H9 (cell line): ENCODE results near the gene GCNT1. TPM values are rescaled to one million over a fixed set of nuclear protein-coding genes. Genes with fewer than 3 reads are reported as not detected.

Source experiments
- DNase-seq: peaks from one replicate; pipeline ENCODE4 v3.0.0-alpha.2; 2017
- H2AFZ ChIP-seq: one replicate; pipeline ENCODE4 v1.6.1; 2013; ENCODE audit warnings: mild to moderate bottlenecking, low read length, control low read depth, moderate library complexity
- H2AK5ac ChIP-seq: 2 replicates; pipeline ENCODE4 v1.6.1; 2013; ENCODE audit warnings: low read length, control low read depth, mixed read lengths; ENCODE audit not compliant: insufficient read length
- H2BK120ac ChIP-seq: one replicate; pipeline ENCODE4 v1.6.1; 2013; ENCODE audit warnings: low read depth, mild to moderate bottlenecking, low read length, control low read depth, inconsistent platforms; ENCODE audit not compliant: poor library complexity, severe bottlenecking
- H2BK12ac ChIP-seq: 2 replicates; pipeline ENCODE4 v1.6.1; 2013; ENCODE audit warnings: low read length, control low read depth, mixed read lengths, low read depth; ENCODE audit not compliant: insufficient read length
- H2BK15ac ChIP-seq: 2 replicates; pipeline ENCODE4 v1.6.1; 2013; ENCODE audit warnings: low read depth, low read length, control low read depth
- H2BK20ac ChIP-seq: one replicate; pipeline ENCODE4 v1.6.1; 2013; ENCODE audit warnings: low read depth, mild to moderate bottlenecking, low read length, control low read depth, inconsistent platforms; ENCODE audit not compliant: poor library complexity, severe bottlenecking
- H2BK5ac ChIP-seq: 2 replicates; pipeline ENCODE4 v1.6.1; 2013; ENCODE audit warnings: low read length, control low read depth, mixed read lengths; ENCODE audit not compliant: insufficient read length
- H3K14ac ChIP-seq: 2 replicates; pipeline ENCODE4 v1.6.1; 2013; ENCODE audit warnings: low read length, control low read depth; ENCODE audit not compliant: insufficient read depth
- H3K18ac ChIP-seq: 2 replicates; pipeline ENCODE4 v1.6.1; 2013; ENCODE audit warnings: low read depth, mild to moderate bottlenecking, mixed read lengths, low read length, control low read depth; ENCODE audit not compliant: insufficient read length
- H3K23ac ChIP-seq: 2 replicates; pipeline ENCODE4 v1.6.1; 2013; ENCODE audit warnings: low read length, control low read depth, mixed read lengths, low read depth; ENCODE audit not compliant: insufficient read length
- H3K23me2 ChIP-seq: 2 replicates; pipeline ENCODE4 v1.6.1; 2013; ENCODE audit warnings: low read depth, mild to moderate bottlenecking, mixed read lengths, low read length, control low read depth; ENCODE audit not compliant: insufficient read length, poor library complexity, severe bottlenecking
- H3K27ac ChIP-seq: 2 replicates; pipeline ENCODE4 v1.5.1; 2013; ENCODE audit warnings: low read length, control low read depth, mixed read lengths, low read depth; ENCODE audit not compliant: insufficient read length
- H3K27me3 ChIP-seq: 2 replicates; pipeline ENCODE4 v1.6.1; 2013; ENCODE audit warnings: low read length, control low read depth, inconsistent platforms; ENCODE audit not compliant: insufficient read depth
- H3K4ac ChIP-seq: 2 replicates; pipeline ENCODE4 v1.6.1; 2013; ENCODE audit warnings: low read depth, mild to moderate bottlenecking, control low read depth, inconsistent platforms, low read length, moderate library complexity
- H3K4me1 ChIP-seq: 2 replicates; pipeline ENCODE4 v1.6.1; 2013; ENCODE audit warnings: low read length, control low read depth, inconsistent platforms; ENCODE audit not compliant: insufficient read depth
- H3K4me2 ChIP-seq: 2 replicates; pipeline ENCODE4 v1.6.1; 2013; ENCODE audit warnings: low read length, control low read depth, mixed read lengths; ENCODE audit not compliant: insufficient read length, insufficient read depth
- H3K56ac ChIP-seq: 2 replicates; pipeline ENCODE4 v1.6.1; 2013; ENCODE audit warnings: low read depth, mild to moderate bottlenecking, mixed read lengths, low read length, control low read depth; ENCODE audit not compliant: insufficient read length
- H3K79me1 ChIP-seq: 2 replicates; pipeline ENCODE4 v1.6.1; 2013; ENCODE audit warnings: low read depth, mild to moderate bottlenecking, moderate library complexity, low read length, control low read depth, inconsistent platforms; ENCODE audit not compliant: insufficient read depth, poor library complexity, severe bottlenecking
- H3K79me2 ChIP-seq: 2 replicates; pipeline ENCODE4 v1.6.1; 2013; ENCODE audit warnings: low read length, control low read depth, inconsistent platforms; ENCODE audit not compliant: insufficient read depth
- H3K9ac ChIP-seq: 2 replicates; pipeline ENCODE4 v1.6.1; 2013; ENCODE audit warnings: low read length, control low read depth, mixed read lengths; ENCODE audit not compliant: insufficient read length; ENCODE audit errors: extremely low read depth
- H3K9me3 ChIP-seq: one replicate; pipeline ENCODE4 v1.6.1; 2013; ENCODE audit warnings: low read depth, low read length, inconsistent platforms; ENCODE audit not compliant: control insufficient read depth
- H3T11ph ChIP-seq: one replicate; pipeline ENCODE4 v1.6.1; 2013; ENCODE audit warnings: mild to moderate bottlenecking, low read length, control low read depth, inconsistent platforms
- H4K20me1 ChIP-seq: one replicate; pipeline ENCODE4 v1.6.1; 2013; ENCODE audit not compliant: control insufficient read depth, insufficient read length, insufficient read depth
- H4K5ac ChIP-seq: 2 replicates; pipeline ENCODE4 v1.6.1; 2013; ENCODE audit warnings: low read depth, mild to moderate bottlenecking, mixed read lengths, low read length, control low read depth; ENCODE audit not compliant: insufficient read length
- H4K8ac ChIP-seq: replicated peaks from 2 replicates; pipeline ENCODE4 v1.6.1; 2013; ENCODE audit warnings: low read length, control low read depth, mixed read lengths, low read depth; ENCODE audit not compliant: insufficient read length
- H4K91ac ChIP-seq: 2 replicates; pipeline ENCODE4 v1.6.1; 2013; ENCODE audit warnings: low read depth, mild to moderate bottlenecking, moderate library complexity, mixed read lengths, low read length, control low read depth; ENCODE audit not compliant: insufficient read length
- H3K27ac Mint-ChIP-seq, 3 experiments: 2 replicates in 2 of 3; 3 replicates in 1 of 3; pipeline ENCODE4 v1.8.0; 2020 to 2021; ENCODE audit warnings: mixed read lengths in 3 of 3, mild to moderate bottlenecking in 1 of 3, moderate library complexity in 1 of 3
- H3K27me3 Mint-ChIP-seq: 2 replicates; pipeline ENCODE4 v1.8.0; 2021; ENCODE audit warnings: low read depth, mild to moderate bottlenecking, moderate library complexity, mixed read lengths
- H3K36me3 Mint-ChIP-seq, 3 experiments: 2 replicates in 2 of 3; 3 replicates in 1 of 3; pipeline ENCODE4 v1.8.0; 2020 to 2021; ENCODE audit warnings: low read depth in 3 of 3, mixed read lengths in 3 of 3; ENCODE audit not compliant: insufficient read depth in 1 of 3
- H3K4me1 Mint-ChIP-seq, 2 experiments: 2 replicates each; pipeline ENCODE4 v1.8.0; 2020; ENCODE audit warnings: mixed read lengths in 2 of 2
- H3K4me3 Mint-ChIP-seq, 2 experiments: 2 replicates in 1 of 2; 3 replicates in 1 of 2; pipeline ENCODE4 v1.8.0; 2020 to 2021; ENCODE audit warnings: mild to moderate bottlenecking in 2 of 2, mixed read lengths in 2 of 2, moderate library complexity in 1 of 2
- H3K9me3 Mint-ChIP-seq, 2 experiments: 2 replicates in 1 of 2; 3 replicates in 1 of 2; pipeline ENCODE4 v1.8.0; 2020; ENCODE audit warnings: mild to moderate bottlenecking in 2 of 2, mixed read lengths in 2 of 2, moderate library complexity in 1 of 2
- CTCF ChIP-seq: fragments of 200-600 bp; sonication (generic); conservative IDR thresholded peaks from 3 replicates; pipeline ENCODE4 v1.8.0; 2021; ENCODE audit warnings: antibody characterized with exemption, mild to moderate bottlenecking
- WGBS: extraction: QIAGEN DNeasy Blood & Tissue Kit; methylation state at CpG from one replicate; pipeline ENCODE4 v1.1.7; 2013; ENCODE audit warnings: missing lambda C conversion rate, low lambda C conversion rate, mixed read lengths; ENCODE audit not compliant: insufficient read length; ENCODE audit errors: extremely low coverage; 5-methylcytosine and 5-hydroxymethylcytosine counted together
- long read RNA-seq: library from polyadenylated mRNA; unstranded; transcript quantifications from one replicate; pipeline ENCODE4 v2.0.0, GENCODE V29; 2020
- total RNA-seq: library from RNA; stranded (reverse); gene quantifications from 2 replicates; pipeline ENCODE4 v1.2.1, GENCODE V29; 2021

GCNT1 gene
- 33.7 and 35.6 TPM in 2 replicates for total RNA-seq
- long read RNA-seq, full-length matches to known transcripts, result 192 of 220 reads
- long read RNA-seq, partial matches to known transcripts, result 2 of 220 reads
- long read RNA-seq, other reads (novel, unspliced or antisense), result 26 of 220 reads

- Histone ChIP-seq H3K9ac (peak within 1 kb of the TSS; percentile 34), H3K27ac (no peak within 1 kb of the TSS), H2BK12ac (no peak within 1 kb of the TSS), H4K20me1 (no peaks in the 10 kb centered on the region), H2BK5ac (no peak within 1 kb of the TSS), H3K4me2 (peak within 1 kb of the TSS; percentile 78), H4K5ac (no peak within 1 kb of the TSS), H3K18ac (no peak within 1 kb of the TSS), H3K79me2 (no peaks in the 10 kb centered on the region), H3K27me3 (peaks cover 3% of the 10 kb centered on the region; the same call in 1 of the 2 replicates), H3T11ph (no peak within 1 kb of the TSS), H3K4me1 (no peaks in the 10 kb centered on the region), H2AK5ac (no peak within 1 kb of the TSS), H3K56ac (no peak within 1 kb of the TSS), H2AFZ (no peak within 1 kb of the TSS), H4K91ac (no peak within 1 kb of the TSS), H3K9me3 (no peaks in the 10 kb centered on the region), H4K8ac (no peak within 1 kb of the TSS), H2BK120ac (no peak within 1 kb of the TSS), H3K4ac (no peak within 1 kb of the TSS), H2BK15ac (no peak within 1 kb of the TSS), H3K23me2 (peaks cover 11% of the 10 kb centered on the region), H3K79me1 (no peaks in the 10 kb centered on the region), H3K14ac (peak within 1 kb of the TSS; percentile 8; the same call in 1 of the 2 replicates), H2BK20ac (no peak within 1 kb of the TSS), H3K23ac (no peak within 1 kb of the TSS)
- Mint-ChIP-seq H3K27ac (peak within 1 kb of the TSS; percentile 12 to 54 (median 18); a peak in 3 of 7 replicates), H3K9me3 (peaks cover 0 to 3% of the 10 kb centered on the region in 2 experiments; a peak in 2 of 5 replicates), H3K4me3 (peak within 1 kb of the TSS; percentile 92 to 95), H3K36me3 (peaks cover 0 to 14% (median 14%) of the 10 kb centered on the region in 3 experiments; a peak in 5 of 7 replicates), H3K27me3 (peaks cover 3% of the 10 kb centered on the region; the same call in 1 of the 2 replicates), H3K4me1 (peaks cover 27 to 34% of the 10 kb centered on the region in 2 experiments)
- WGBS, result no CpG with 5 or more reads among the region's 65 CpGs
- peak; percentile 98 for DNase-seq
- peak; percentile 57 for TF ChIP-seq CTCF
Observed at GRCh38 chr9:76458903-76459693, at the start of gene GCNT1. Gene GCNT1 (plus strand): TSS chr9:76459182. CDS start chr9:76502382, 43,200 bp downstream.
